Measurements from ENCODE around the gene FOXC1. TPM values are rescaled to one million over a fixed set of nuclear protein-coding genes. Genes with fewer than 3 reads are reported as not detected.

Gene FOXC1
- total RNA-seq, 6 donors from 2014 or later, result 0.22 to 5.5 (median 2.2) TPM

DNA sequence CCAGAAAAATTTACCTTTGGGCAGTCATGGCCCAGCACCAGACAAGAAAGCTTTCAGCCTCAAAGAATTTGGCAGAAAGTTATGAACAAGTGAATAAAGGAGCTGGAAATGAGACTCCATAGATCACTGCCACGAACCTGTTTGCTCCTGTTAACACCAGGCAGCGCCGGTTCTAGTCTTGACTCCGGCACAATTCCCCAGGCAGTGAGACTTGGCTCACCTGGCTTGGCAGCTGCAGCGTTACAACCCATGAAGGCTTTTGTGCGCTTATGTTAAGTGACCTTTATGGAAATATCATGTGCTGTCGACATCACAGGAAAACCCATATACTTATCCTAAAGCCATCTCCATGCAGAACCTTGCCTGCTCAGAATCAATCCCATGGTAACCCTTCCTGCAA lies 22.2 kb upstream of the FOXC1 start:
- ATAC-seq (ENCODE audit: low FRiP score in 2 of 2) (no peak), DNase-seq (no peak)
- Histone ChIP-seq H3K4me3 (no peak overlapping the region), H3K27ac (no peak overlapping the region), H3K36me3 (no peaks in the 10 kb centered on the region), H3K9me3 (no peaks in the 10 kb centered on the region), H3K27me3 (no peaks in the 10 kb centered on the region), H3K4me1 (no peaks in the 10 kb centered on the region)
- TF ChIP-seq, protein P1, sequence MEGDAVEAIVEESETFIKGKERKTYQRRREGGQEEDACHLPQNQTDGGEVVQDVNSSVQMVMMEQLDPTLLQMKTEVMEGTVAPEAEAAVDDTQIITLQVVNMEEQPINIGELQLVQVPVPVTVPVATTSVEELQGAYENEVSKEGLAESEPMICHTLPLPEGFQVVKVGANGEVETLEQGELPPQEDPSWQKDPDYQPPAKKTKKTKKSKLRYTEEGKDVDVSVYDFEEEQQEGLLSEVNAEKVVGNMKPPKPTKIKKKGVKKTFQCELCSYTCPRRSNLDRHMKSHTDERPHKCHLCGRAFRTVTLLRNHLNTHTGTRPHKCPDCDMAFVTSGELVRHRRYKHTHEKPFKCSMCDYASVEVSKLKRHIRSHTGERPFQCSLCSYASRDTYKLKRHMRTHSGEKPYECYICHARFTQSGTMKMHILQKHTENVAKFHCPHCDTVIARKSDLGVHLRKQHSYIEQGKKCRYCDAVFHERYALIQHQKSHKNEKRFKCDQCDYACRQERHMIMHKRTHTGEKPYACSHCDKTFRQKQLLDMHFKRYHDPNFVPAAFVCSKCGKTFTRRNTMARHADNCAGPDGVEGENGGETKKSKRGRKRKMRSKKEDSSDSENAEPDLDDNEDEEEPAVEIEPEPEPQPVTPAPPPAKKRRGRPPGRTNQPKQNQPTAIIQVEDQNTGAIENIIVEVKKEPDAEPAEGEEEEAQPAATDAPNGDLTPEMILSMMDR (IDR thresholded peaks at IDR 0.05), result no peak
- TF ChIP-seq EP300 (IDR thresholded peaks at IDR 0.05) (no peak), POLR2AphosphoS5 (IDR thresholded peaks at IDR 0.05) (no peak), POLR2A (IDR thresholded peaks at IDR 0.05) (no peak)
- WGBS, 2 donors, result 89 to 96% methylated on average over 7 of the region's 7 CpGs

DNA sequence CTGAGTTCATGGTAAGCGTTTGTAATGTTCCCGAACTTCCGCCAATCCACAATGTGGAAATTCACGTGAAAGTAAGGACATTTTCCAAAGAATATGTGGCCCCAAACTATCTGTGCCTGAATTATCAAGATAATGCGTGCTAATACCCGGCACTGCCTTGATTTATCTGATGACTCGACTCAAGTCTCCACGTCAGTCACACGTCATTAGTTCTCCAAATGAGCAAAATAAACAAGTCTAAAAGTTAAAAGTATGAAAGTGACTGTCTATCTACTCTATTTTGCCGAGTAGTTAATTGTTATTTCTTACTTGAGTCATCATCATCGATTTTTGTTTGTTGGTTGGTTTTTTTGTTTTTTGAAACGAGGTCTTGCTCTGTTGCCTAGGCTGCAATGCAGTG lies 21.7 kb upstream of the FOXC1 start:
- no peak for DNase-seq
- Histone ChIP-seq H3K36me3 (no peaks in the 10 kb centered on the region), H3K27ac (no peak overlapping the region), H3K27me3 (no peaks in the 10 kb centered on the region), H3K4me3 (no peak overlapping the region), H3K9me3 (no peaks in the 10 kb centered on the region), H3K4me1 (no peaks in the 10 kb centered on the region)
- no peak for ATAC-seq (ENCODE audit: low FRiP score in 2 of 2)
- TF ChIP-seq, protein P1 (IDR thresholded peaks at IDR 0.05), result no peak
- TF ChIP-seq POLR2A (IDR thresholded peaks at IDR 0.05) (no peak), EP300 (IDR thresholded peaks at IDR 0.05) (no peak), POLR2AphosphoS5 (IDR thresholded peaks at IDR 0.05) (no peak)
- WGBS, 2 donors, result 89 to 91% methylated on average over 12 of the region's 12 CpGs

DNA sequence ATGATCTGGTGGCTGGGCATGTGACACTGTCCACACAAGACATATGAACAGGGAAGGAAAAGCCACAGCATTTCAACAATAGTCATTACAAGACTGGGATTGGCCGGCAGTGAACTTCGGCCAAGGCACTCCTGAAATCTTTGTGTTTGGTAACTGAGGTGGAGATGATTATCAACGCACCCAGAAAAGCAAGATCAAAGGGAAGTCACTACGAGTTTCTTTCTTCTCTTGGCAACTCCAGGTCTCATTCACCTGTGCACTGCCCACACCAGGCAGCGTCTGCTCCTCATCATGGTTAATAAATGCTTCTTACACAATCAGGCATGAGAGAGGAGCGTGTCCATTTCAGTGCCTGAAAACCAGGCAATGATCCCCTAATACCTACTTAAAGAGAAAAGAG lies 20.5 kb upstream of the FOXC1 start:
- H3K9me3 ChIP-seq, result no peaks in the 10 kb centered on the region
- TF ChIP-seq, protein P1 (IDR thresholded peaks at IDR 0.05), result no peak
- TF ChIP-seq POLR2A (IDR thresholded peaks at IDR 0.05), result no peak
- TF ChIP-seq POLR2AphosphoS5 (IDR thresholded peaks at IDR 0.05), result no peak
- TF ChIP-seq EP300 (IDR thresholded peaks at IDR 0.05), result no peak
- ATAC-seq (ENCODE audit: low FRiP score in 2 of 2) (no peak), DNase-seq (no peak)
- no peak overlapping the region for H3K27ac ChIP-seq
- H3K4me1 ChIP-seq, result no peaks in the 10 kb centered on the region
- no peaks in the 10 kb centered on the region for H3K36me3 ChIP-seq
- WGBS, 2 donors, result 80 to 81% methylated on average over 6 of the region's 6 CpGs
- no peak overlapping the region for H3K4me3 ChIP-seq
- H3K27me3 ChIP-seq, result no peaks in the 10 kb centered on the region

DNA sequence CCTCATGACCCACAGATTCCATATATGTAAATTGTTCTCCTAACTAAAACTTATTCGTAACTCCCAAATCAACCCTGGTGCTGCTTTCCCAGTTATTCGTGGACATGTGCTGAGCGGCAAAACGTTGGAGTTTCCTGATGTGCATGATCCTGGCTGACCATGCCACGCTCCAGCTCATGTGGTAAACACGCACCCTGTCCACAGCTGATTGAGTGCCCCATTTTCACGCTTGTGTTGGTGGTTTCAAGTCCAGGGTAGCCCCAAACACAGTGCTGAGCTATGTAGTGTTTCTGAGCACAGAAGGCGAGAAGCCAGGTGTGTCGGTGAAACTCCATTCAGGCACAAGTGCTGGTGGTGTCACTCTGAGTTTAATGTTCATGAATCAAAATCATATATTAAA lies 19.1 kb upstream of the FOXC1 start:
- 89 to 91% methylated on average over 9 of the region's 9 CpGs for WGBS, 2 donors

DNA sequence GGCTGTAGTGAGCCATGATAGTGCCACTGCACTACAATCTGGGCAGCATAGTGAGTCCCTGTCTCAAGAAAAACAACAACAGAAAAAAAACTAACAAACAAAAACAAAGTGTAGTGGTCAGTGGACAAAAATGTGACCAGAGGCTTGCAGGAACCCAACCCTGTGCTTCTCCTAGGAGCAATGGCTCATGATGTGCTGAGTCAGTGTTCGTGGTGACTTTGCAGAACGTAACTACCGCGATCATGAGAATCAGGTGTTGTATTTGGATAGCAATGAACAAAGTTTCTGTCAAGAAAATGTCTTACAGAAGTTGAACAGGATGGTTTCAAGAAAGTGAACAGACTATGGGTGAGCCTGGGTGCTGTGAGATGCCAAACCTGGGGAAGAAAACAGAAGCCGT lies 18.5 kb upstream of the FOXC1 start:
- Histone ChIP-seq H3K27me3 (peaks cover 0 to 3% (median 0%) of the 10 kb centered on the region in 4 donors), H3K4me3 (no peak overlapping the region), H3K4me1 (peaks cover 4 to 7% (median 4%) of the 10 kb centered on the region in 4 donors), H3K9me3 (no peaks in the 10 kb centered on the region), H3K36me3 (no peaks in the 10 kb centered on the region), H3K27ac (no peak overlapping the region)
- no peak for ATAC-seq (ENCODE audit: low FRiP score in 2 of 2)
- WGBS, 2 donors, result 89 to 91% methylated on average over 5 of the region's 5 CpGs
- DNase-seq, result no peak
- no peak for TF ChIP-seq EP300 (IDR thresholded peaks at IDR 0.05)
- no peak for TF ChIP-seq POLR2A (IDR thresholded peaks at IDR 0.05)
- no peak for TF ChIP-seq POLR2AphosphoS5 (IDR thresholded peaks at IDR 0.05)
- TF ChIP-seq, protein P1 (IDR thresholded peaks at IDR 0.05), result no peak

More for the DNA sequence above, 19.1 kb upstream of the FOXC1 start:
- H3K27me3 ChIP-seq, result peaks cover 0 to 3% (median 0%) of the 10 kb centered on the region in 4 donors
- H3K9me3 ChIP-seq, result no peaks in the 10 kb centered on the region
- ATAC-seq (ENCODE audit: low FRiP score in 2 of 2) (no peak), DNase-seq (no peak)
- H3K27ac ChIP-seq, result no peak overlapping the region
- no peaks in the 10 kb centered on the region for H3K36me3 ChIP-seq
- TF ChIP-seq POLR2AphosphoS5 (IDR thresholded peaks at IDR 0.05), result no peak
- TF ChIP-seq POLR2A (IDR thresholded peaks at IDR 0.05), result no peak
- TF ChIP-seq, protein P1 (IDR thresholded peaks at IDR 0.05), result no peak
- no peak for TF ChIP-seq EP300 (IDR thresholded peaks at IDR 0.05)
- no peak overlapping the region for H3K4me3 ChIP-seq
- H3K4me1 ChIP-seq, result peaks cover 0 to under 1% (median 0%) of the 10 kb centered on the region in 4 donors
